Muscle of leg (tissue), 11 donors: ENCODE results near the gene EXOC4. TPM values are rescaled to one million over a fixed set of nuclear protein-coding genes. Genes with fewer than 3 reads are reported as not detected.

Source experiments
- DNase-seq: peaks from one replicate; pipeline ENCODE4 v3.0.0; 2013
- H3K27ac ChIP-seq: one replicate; pipeline ENCODE4 v1.5.1; 2013; ENCODE audit warnings: mild to moderate bottlenecking, low read length, control low read depth
- H3K27me3 ChIP-seq: one replicate; pipeline ENCODE4 v1.6.1; 2013; ENCODE audit warnings: low read length; ENCODE audit not compliant: control insufficient read depth, insufficient read depth
- H3K36me3 ChIP-seq: one replicate; pipeline ENCODE4 v1.6.1; 2013; ENCODE audit warnings: low read length; ENCODE audit not compliant: control insufficient read depth, insufficient read depth
- H3K4me1 ChIP-seq: one replicate; pipeline ENCODE4 v1.6.1; 2013; ENCODE audit warnings: low read length; ENCODE audit not compliant: control insufficient read depth, insufficient read depth
- H3K4me3 ChIP-seq: one replicate; pipeline ENCODE4 v1.5.1; 2013; ENCODE audit warnings: low read length, control low read depth
- H3K9me3 ChIP-seq: replicated peaks from 2 replicates; pipeline ENCODE4 v1.6.1; 2013; ENCODE audit warnings: low read depth, low read length; ENCODE audit not compliant: control insufficient read depth
- WGBS: methylation state at CpG from one replicate; pipeline ENCODE4 v1.1.5; 2013; ENCODE audit warnings: missing lambda C conversion rate; ENCODE audit not compliant: insufficient coverage; 5-methylcytosine and 5-hydroxymethylcytosine counted together
- polyA plus RNA-seq, 8 donors: library from polyadenylated mRNA; unstranded; fragments of 120-200 nt; gene quantifications; one replicate each; pipeline versions ENCODE4 v1.2.1 to v1.2.3, GENCODE V29; 2013; ENCODE audit warnings: inconsistent platforms in 1 of 8, low replicate concordance in 1 of 8; ENCODE audit not compliant: insufficient read length in 8 of 8, insufficient read depth in 1 of 8
- total RNA-seq: library from RNA; stranded (reverse); fragments of 120-200 nt; gene quantifications from one replicate; pipeline ENCODE4 v1.2.4, GENCODE V29; 2013

Gene EXOC4
- total and polyA plus RNA-seq, 9 donors = 37.3 to 64.9 (median 41.1) TPM

DNA sequence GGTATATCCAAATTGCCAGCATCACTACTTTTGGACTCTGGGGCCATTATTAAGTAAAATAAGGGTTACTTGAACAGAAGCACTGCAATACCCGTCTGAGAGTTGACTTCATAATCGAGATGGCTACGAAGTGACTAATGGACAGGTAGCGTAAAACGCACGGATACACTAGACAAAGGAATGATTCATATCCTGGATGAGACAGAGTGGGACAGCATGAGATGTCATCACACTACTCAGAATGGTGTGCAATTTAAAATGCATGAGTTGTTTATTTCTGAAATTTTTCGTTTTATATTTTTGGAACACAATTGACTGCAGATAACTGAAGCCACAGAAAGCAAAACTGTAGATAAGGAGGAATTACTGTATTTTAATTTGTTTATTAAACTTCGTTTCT lies 452.7 kb downstream of the EXOC4 start:
- 90% methylated on average over 6 of the region's 8 CpGs for WGBS
- H3K36me3 ChIP-seq = no peaks in the 10 kb centered on the region
- H3K27ac ChIP-seq = no peak overlapping the region
- H3K4me3 ChIP-seq = no peak overlapping the region
- no peak for DNase-seq
- H3K4me1 ChIP-seq = peaks cover 9% of the 10 kb centered on the region
- no peaks in the 10 kb centered on the region for H3K27me3 ChIP-seq
- H3K9me3 ChIP-seq = no peaks in the 10 kb centered on the region

DNA sequence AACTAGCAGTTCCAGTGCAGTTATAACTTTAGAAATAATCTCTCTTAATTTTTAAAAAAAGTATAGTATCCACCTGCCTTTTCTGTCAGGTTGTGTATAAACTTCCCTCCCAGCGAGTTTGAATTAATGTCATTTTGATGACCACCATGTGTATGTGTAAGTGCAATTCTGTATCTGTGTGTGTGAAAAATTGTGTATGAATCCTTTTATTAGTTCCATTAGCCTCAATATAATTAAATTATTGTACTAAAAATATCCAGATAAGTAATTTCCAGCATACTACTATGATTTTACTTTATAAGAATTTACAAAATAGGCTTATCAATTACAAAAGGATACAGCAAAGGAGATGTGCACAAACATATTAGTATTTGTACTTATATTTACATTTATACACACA lies 453.1 kb downstream of the EXOC4 start:
- Histone ChIP-seq H3K4me3 (no peak overlapping the region), H3K36me3 (no peaks in the 10 kb centered on the region), H3K27ac (no peak overlapping the region), H3K27me3 (no peaks in the 10 kb centered on the region), H3K9me3 (no peaks in the 10 kb centered on the region), H3K4me1 (peaks cover 9% of the 10 kb centered on the region)
- no peak for DNase-seq
- WGBS = no CpG with 5 or more reads among the region's 1 CpG

DNA sequence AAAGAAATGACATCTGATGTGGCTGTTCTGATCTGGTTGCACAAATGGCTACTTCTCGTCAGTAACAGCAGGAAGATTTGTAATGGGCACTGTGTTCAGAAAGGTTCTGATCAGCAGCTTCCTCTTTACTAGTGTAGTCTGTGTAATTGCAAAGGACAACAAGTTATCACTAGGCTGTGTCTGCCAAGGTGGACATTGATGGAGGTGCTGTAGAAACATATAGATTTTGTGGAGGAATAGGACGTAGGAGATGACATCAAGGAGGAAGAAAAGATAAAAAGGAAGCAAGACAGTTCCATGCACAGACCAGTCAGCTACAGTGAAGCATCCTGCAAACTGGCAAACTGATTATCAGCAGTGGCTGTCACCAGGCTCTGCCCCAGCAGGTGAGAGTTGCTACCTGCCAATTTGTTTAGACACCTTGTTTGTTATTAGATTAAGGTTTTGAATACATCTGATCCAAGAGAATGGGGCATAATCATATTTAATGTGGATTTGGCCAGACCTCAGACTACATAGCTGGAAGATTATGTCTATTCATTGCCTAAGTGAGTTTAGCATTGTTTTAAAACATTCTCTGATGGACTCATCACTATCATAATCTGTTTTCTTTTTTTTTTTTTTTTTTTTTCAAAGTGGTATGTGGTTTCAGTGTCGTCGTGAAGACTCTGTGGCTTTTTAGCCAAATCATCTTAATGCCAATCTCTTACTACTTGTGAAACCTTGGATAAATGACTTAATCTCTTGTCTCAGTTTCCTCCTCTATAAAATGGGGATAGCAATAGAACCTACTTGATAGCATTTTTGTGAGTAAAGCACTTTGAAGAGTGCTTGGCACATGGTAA lies 456.4 kb downstream of the EXOC4 start:
- H3K4me1 ChIP-seq = peaks cover 3% of the 10 kb centered on the region
- H3K27me3 ChIP-seq = no peaks in the 10 kb centered on the region
- 69% methylated on average over 2 of the region's 4 CpGs for WGBS
- DNase-seq = no peak
- no peaks in the 10 kb centered on the region for H3K9me3 ChIP-seq
- no peaks in the 10 kb centered on the region for H3K36me3 ChIP-seq
- H3K4me3 ChIP-seq = no peak overlapping the region
- no peak overlapping the region for H3K27ac ChIP-seq

DNA sequence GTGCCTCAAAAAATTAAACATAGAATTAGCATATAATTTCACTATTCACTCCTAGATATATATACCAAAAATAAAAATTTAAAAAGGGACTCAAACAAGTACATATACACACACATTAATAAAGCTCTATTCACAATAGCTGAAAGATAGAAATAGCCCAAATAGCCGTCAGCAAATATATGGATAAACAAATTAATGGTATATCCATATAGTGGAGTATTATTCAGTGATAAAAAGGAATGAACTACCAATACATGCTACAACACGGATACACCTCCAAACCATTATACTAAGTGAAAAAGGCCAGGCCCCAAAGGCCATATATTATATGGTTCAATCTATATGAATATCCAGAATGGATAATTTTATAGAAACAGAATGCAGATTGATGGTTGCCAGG lies 459.7 kb downstream of the EXOC4 start:
- WGBS = no CpG with 5 or more reads among the region's 2 CpGs
- Histone ChIP-seq H3K27ac (no peak overlapping the region), H3K4me3 (no peak overlapping the region), H3K9me3 (no peaks in the 10 kb centered on the region), H3K4me1 (no peaks in the 10 kb centered on the region), H3K27me3 (no peaks in the 10 kb centered on the region), H3K36me3 (no peaks in the 10 kb centered on the region)
- DNase-seq = no peak

DNA sequence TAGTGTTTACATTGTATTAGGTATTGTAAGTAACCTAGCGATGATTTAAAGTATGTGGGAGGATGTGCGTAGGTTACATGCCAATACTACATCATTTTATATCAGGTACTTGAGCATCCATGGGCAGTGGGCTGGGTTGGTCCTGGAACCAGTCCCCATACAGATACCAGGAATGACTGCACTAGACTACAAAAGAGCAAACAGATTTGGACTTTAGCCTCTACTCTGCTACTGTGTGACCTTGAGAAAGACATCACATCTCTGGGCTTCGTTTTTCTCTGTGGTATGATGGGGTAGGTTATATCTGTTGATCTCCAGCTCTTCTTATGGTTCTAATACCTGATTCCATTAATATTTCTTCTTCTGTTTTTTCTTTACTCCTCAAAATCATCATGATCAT lies 461.8 kb downstream of the EXOC4 start:
- no peak overlapping the region for H3K27ac ChIP-seq
- H3K27me3 ChIP-seq = no peaks in the 10 kb centered on the region
- no peak overlapping the region for H3K4me3 ChIP-seq
- no peaks in the 10 kb centered on the region for H3K9me3 ChIP-seq
- H3K4me1 ChIP-seq = no peaks in the 10 kb centered on the region
- no CpG with 5 or more reads among the region's 3 CpGs for WGBS
- H3K36me3 ChIP-seq = no peaks in the 10 kb centered on the region
- DNase-seq = no peak

DNA sequence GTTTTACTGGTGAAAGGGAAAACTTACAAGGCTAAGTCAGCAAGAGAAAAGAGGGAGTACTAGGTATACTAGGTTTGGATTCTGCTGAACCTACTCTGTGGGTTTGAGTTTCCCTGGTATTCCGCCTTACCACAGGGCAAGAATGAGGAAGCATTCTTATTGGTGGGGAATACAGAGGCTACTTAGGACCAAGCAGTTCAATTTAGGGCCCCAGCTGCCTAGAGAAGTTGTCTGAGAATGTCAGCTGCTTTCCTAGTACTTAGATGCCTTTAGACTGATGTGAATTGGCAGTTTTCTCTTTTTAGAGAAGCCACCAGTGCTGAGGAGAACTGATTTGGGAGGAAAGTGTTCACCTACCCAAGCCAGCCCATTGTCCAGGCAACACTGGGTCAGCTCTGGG lies 465.3 kb downstream of the EXOC4 start:
- no peaks in the 10 kb centered on the region for H3K27me3 ChIP-seq
- no peak for DNase-seq
- no peaks in the 10 kb centered on the region for H3K9me3 ChIP-seq
- no peak overlapping the region for H3K4me3 ChIP-seq
- H3K4me1 ChIP-seq = no peaks in the 10 kb centered on the region
- no peaks in the 10 kb centered on the region for H3K36me3 ChIP-seq
- 80% methylated on average over 1 of the region's 1 CpG for WGBS
- H3K27ac ChIP-seq = no peak overlapping the region

DNA sequence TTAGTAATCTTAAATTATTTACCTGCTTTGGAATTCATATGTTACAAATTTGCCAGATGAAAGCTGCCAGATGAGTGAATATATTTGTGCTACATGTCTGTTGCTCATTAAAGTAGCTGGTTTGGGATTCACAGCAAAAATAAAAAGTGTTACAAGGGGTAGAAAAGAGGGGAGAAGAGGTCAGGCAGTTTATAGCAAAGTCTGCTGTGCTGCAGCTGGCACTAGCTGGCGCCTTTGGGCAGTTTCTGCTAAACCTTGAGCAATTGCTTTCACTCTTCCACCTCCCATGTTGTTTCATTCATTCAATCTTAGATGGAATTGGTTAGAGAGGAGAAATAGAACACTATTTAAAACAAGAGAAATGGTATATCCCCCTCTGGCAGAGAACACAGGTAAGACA lies 470.2 kb downstream of the EXOC4 start:
- WGBS = no CpG with 5 or more reads among the region's 1 CpG
- no peak for DNase-seq
- Histone ChIP-seq H3K4me1 (no peaks in the 10 kb centered on the region), H3K4me3 (no peak overlapping the region), H3K27ac (no peak overlapping the region), H3K9me3 (no peaks in the 10 kb centered on the region), H3K36me3 (no peaks in the 10 kb centered on the region), H3K27me3 (no peaks in the 10 kb centered on the region)

DNA sequence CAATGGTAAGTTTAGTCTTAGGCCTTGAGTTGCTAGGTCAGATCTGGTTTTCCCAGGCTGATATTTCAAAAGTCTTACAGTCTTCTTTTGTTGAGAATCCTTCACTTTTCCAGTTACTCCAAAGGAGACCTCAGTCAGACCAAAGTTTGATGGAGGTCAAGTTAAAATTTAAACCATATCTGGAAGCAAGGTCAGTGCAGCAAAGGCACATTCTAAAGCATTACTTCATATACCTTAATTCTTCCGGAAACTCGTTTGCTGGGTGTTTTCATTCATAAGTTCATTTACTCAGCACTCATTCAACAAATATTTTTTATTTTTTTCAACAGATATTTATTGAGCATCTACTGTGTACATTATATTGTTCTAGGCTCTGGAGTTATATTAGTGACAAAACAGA lies 471.3 kb downstream of the EXOC4 start:
- Histone ChIP-seq H3K27ac (no peak overlapping the region), H3K4me1 (no peaks in the 10 kb centered on the region), H3K27me3 (no peaks in the 10 kb centered on the region), H3K4me3 (no peak overlapping the region), H3K36me3 (no peaks in the 10 kb centered on the region), H3K9me3 (no peaks in the 10 kb centered on the region)
- WGBS = no CpG with 5 or more reads among the region's 2 CpGs
- DNase-seq = no peak

DNA sequence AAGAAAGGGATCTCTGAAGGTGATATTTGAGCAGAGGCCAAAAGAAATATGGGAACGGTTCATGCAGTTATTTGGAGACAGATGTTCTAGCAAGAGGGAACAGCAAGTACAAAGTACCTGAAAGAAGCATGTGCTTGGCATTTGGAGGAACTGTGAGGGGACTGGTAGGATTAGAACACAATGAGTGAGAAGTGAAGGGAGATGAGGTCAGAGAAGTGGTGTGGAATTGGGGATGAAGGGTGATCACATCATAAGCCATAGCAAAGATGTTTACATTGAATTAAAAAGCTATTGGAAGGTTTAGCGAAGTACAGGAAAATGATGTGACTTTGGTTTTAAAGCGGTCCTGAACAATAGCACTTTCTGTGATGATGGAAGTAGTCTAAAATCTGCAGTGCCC lies 471.8 kb downstream of the EXOC4 start:
- Histone ChIP-seq H3K36me3 (no peaks in the 10 kb centered on the region), H3K4me1 (no peaks in the 10 kb centered on the region), H3K27ac (no peak overlapping the region), H3K27me3 (no peaks in the 10 kb centered on the region), H3K9me3 (no peaks in the 10 kb centered on the region), H3K4me3 (no peak overlapping the region)
- 73% methylated on average over 3 of the region's 3 CpGs for WGBS
- no peak for DNase-seq

DNA sequence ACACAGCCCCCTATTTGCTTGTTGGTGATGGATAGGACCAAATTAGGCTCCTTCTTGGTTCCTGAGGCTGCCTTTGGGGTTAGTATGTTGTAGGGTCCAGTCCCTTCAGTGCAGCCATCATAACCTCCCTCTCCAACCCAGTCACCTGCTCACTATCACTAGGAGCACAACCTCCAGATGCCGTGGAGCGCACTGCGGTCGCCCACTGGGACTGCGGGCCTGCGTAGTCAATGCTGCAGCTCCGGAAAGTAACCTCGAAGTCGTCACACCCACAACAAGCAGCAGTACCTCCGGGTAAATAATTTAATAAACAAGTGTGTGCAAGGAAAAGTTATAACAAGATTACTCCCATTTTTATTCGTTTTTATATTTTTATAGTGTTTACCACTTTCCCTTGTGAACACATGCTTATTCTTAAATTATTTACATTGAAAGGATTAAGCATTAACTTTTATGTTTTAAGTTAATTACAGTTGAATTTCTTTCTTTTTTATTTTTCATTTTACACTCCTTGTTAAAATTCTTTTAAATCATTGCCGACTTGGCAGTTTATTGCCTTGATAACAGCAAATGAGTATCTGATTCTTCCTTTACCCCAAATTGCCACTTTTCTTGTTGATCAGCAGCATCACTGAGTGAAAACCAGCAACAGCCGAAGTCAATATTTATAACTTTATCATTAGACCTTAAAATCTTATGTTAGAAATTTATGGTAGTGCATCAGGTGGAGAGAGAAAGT lies 474.8 kb downstream of the EXOC4 start:
- H3K36me3 ChIP-seq = no peaks in the 10 kb centered on the region
- DNase-seq = no peak
- H3K4me1 ChIP-seq = no peaks in the 10 kb centered on the region
- no peak overlapping the region for H3K27ac ChIP-seq
- H3K4me3 ChIP-seq = no peak overlapping the region
- no peaks in the 10 kb centered on the region for H3K9me3 ChIP-seq
- WGBS = no CpG with 5 or more reads among the region's 13 CpGs
- no peaks in the 10 kb centered on the region for H3K27me3 ChIP-seq
